ENCODE data around the gene IFIT1B.

- no peak for TF ChIP-seq POU2F2 (IDR thresholded peaks at IDR 0.05; ENCODE audit: low read depth, low read length)
- no peak for TF ChIP-seq POLR2A (IDR thresholded peaks at IDR 0.05; ENCODE audit: low read depth, low read length)
- TF ChIP-seq POLR2AphosphoS5 (IDR thresholded peaks at IDR 0.05; ENCODE audit: low read depth, low read length): no peak
- TF ChIP-seq TAF1 (IDR thresholded peaks at IDR 0.05; ENCODE audit: low read depth, low read length): no peak
- no peak for TF ChIP-seq SPI1 (IDR thresholded peaks at IDR 0.05; ENCODE audit: low read depth, low read length)
Measured at GRCh38 chr10:89357096-89357495, 20.8 kb upstream of the IFIT1B start.
